HG03175 (cell line): ENCODE measurements around the gene YPEL1.
"Not testable (repeated sequence)": the region's sequence is repeated elsewhere in the genome, so short reads cannot be mapped to it uniquely, and the experiment has no call there.

Source experiments
- ATAC-seq: cut with Tn5 transposase; IDR thresholded peaks from one replicate; pipeline ENCODE4 v1.9.1; 2021; ENCODE audit warnings: mild to moderate bottlenecking, moderate library complexity; ENCODE audit not compliant: unreplicated experiment

The YPEL1 gene

DNA sequence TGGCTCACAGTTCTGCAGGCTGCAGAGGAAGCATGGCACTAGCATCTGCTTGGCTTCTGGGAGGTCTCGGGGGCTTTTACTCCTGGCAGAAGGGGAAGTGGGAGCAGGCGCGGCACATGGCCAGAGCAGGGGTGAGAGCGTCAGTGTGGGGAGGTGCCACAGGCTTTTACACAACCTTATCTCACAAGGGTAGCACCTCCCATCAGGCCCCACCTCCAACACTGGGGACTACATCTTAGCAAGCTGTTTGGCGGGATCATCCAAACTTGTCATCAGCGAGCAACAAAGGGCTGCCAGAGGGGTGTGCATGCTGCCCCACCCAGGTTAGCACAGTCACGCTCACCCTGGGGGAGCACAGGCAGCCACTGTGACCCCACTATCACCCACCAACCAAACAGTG, 18.9 kb upstream of the YPEL1 start:
- no peak for ATAC-seq

DNA sequence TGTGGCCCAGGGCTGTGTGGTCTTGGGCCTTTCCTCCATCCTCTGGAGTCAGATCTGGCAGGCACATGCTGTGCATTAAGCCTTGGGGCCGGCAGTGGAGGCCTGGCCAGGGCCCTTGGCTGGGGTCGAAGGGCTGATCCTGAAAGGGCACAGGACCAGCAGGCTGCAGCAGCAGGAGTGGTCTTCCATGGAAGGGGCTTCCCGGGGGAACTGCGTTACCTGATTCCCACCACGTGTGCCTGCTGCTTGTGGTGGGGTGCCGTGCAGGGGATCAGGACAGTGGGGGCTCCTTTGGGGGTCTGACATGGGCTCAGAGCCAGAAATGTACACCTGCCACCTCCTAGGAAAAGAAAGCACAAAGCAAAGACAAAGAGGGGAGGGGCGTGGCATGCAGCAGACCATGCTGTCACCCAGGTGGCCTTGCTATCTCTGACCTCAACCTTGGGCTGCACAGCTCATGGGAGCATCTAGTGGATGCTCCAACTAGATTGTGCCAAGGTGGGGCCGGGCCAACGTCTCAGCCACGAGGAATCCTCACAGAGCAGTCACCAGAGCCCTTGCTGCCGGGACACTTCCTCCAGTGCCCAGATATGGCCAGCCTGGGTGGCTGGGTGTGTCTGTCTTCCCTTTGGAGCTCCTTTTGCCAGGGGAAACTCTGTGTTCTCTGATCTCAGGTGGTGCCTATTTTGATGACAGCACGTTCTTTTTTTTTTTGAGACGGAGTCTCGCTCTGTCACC, 17.9 kb upstream of the YPEL1 start:
- ATAC-seq = no peak

DNA sequence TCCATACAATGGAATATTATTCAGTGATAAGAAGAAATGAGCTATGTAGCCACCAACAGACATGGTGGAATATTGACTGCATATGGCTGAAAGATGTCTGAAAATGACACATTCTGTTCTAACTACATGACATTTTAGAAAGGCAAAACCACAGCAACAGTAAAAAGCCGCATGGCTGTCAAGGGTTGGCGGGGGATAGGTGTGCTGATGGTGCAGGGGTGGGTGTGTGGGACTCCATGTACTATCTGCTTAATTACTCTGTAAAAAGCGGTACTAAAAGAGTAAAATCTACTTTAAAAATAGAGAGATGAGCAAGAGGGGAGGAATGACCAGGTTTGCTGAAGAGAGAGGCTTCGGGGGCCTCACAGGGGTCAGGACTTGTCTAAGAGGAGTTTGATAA, 16.7 kb upstream of the YPEL1 start:
- ATAC-seq = no peak

DNA sequence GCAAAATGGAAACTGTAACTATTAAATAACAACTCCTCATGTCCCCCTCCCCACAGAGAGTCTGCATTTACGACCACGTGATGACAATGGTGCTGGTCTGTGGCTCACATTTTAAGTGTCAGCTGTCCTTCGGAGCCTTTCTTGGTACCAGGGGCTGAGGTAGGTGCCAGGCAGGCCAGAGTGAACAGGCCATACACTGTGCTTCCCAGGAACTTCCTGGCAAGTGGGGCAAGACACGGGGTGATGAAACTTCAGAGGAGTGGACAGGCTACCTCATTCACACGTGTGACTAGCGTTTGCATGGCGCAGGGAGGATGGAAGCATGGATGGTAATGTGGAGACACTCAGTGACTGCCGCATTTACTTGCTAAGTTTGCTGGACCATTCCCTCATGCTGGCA, 10.4 kb upstream of the YPEL1 start:
- no peak for ATAC-seq

DNA sequence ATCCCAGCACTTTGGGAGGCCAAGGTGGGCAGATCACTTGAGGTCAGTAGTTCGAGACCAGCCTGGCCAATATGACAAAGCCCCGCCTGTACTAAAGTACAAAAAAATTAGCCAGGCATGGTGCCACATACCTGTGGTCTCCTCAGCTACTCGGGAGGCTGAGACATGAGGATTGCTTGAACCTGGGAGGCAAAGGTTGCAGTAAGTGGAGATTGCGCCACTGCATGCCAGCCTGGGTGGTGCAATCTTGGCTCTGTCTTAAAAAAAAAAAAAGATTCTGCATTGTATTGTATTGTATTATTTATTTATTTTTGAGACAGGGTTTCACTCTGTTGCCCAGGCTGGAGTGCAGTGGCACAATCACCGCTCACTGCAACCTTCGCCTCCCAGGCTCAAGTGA, 9.3 kb upstream of the YPEL1 start:
- ATAC-seq = not testable (repeated sequence)

DNA sequence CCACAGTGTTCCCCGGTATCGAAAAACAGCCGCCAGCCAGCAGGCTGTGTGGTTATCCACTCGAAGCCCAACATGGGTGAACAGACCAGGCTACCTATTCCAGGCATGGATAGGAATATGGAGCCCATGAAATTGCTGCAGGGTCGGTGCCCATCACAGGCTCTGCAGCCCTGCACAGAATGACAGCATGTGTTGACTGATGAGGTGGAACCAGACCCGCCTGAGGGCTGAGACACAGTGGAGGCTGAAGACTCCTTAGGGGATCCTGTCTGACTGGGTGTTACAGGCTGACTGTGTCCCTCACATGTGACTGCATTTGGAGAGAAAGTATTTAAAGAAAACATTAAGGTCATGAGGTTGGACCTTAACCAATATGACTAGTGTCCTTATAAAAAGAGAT, 6.2 kb upstream of the YPEL1 start:
- no peak for ATAC-seq

DNA sequence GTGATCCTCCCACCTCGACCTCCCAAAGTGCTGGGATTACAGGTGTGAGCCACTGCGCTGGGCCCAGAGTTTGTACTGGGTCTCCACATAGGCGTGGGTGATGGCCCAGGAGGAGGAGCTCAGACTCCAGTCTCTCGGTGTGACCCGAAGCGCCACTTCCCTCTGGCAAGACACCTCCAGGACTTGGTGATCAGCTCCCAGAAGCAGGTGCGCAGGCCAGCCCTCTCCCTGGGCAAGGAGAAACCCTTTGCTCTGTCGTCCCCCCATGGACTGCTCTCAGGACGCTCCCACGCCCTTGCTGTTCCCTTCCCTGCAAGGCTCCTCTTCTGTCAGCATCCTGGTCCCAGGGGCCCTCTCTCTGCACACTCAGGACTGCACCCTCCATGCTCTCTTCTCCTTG, 5.5 kb upstream of the YPEL1 start:
- no peak for ATAC-seq

DNA sequence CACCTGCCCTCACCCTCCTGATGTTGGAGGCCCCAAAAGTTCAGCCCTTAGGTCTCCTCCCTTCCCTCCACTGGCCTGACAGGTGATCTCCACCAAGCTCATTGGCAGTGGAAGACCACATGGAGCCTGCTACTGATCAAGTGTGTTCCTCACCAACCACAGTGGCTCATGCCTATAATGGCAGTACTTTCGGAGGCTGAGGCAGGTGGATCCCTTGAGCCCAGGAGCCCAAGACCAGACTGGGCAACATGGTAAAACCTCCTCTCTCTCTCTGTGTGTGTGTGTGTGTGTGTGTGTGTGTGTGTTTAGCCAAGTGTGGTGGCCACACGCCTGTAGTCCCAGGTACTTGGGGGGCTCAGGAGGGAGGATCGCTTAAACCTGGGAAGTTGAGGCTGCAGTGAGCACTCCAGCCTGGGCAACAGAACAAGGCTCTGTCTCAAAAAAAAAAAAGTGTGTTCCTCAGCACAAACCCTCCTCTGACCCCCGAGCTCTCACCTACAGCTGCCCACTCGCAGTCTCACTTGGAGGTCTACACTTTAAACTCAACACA, 4.3 kb upstream of the YPEL1 start:
- ATAC-seq = no peak

DNA sequence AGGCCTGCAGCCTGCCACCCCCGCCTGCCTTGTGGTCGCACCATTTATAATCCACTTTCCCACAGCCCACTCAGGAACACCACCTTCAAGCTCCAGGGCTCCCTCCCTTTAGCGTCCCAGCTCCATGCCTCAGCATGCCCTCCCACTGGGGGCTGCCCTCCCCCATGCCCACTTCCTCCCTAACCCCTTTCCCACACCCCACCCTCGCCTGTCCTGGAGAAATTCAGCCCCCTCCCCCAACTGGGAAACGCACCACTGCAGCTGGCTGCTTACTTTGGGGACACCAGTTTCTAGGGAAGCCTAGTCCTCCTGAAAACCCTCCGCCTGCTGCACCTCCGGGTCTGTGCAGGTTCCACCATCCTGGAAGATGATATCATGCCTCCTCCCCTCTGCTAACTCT, 3.4 kb upstream of the YPEL1 start:
- no peak for ATAC-seq

DNA sequence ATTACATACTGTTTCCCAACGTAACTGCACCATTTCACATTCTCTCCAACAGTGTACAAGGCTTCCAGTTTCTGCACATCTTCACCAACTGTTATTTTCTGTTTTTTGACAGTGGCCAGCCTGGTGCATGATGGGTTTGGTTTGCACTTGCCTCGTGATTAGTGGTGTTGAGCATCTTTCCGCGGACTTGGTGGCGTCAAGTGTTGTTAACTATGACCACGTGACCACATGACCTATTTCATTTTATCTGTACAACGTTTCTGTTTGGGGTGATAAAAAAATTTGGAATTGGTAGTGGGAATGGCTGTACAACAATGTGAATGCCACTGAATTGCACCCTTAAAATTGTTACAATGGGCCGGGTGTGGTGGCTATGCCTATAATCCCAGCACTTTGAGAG, 2.5 kb upstream of the YPEL1 start:
- ATAC-seq = no peak

DNA sequence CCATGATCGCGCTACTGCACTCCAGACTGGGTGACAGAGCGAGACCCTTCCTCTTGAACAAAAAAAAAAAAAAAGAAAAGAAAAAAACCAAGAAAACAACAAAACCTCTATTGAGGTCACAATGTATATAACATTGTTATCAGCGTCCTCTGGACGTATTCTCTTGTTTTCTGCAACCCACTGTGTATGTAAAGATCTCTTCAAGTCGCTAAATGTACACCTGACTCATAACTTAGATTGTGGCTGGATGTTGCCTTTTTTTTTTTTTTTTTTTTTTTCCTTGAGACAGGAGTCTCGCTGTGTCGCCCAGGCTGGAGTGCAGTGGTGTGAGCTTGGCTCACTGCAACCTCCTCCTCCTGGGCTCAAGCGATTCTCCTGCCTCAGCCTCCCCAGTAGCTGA, 1.4 kb upstream of the YPEL1 start:
- no peak for ATAC-seq

DNA sequence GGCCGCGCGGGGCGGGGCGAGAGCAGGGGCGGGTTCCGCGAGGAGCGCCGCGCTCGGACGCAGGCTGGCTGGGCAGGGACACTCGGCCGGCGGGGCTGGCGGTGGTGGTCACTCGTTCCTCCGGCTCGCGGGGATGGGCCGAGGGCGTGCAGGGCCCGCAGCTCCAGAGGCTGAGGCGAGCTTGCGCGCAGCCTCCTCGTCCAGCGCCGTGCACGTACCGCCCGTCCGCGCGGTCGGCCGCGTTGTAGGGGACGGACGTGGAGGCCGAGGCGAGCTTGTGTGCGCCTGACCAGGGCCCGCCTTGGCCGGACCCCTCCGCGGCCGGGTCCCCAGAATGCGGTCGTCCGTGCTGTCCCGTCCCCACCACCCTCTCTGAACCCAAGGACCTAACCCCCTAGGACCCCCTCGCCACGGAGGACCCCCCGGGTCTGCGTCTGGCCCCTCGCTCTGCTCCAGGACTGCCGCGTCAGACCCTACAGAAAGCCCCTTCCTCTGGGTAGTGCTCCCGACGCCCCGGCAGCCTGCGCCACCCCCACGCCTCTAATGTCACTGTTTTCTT, 569 bp upstream of the YPEL1 start:
- peak; percentile 18 for ATAC-seq

DNA sequence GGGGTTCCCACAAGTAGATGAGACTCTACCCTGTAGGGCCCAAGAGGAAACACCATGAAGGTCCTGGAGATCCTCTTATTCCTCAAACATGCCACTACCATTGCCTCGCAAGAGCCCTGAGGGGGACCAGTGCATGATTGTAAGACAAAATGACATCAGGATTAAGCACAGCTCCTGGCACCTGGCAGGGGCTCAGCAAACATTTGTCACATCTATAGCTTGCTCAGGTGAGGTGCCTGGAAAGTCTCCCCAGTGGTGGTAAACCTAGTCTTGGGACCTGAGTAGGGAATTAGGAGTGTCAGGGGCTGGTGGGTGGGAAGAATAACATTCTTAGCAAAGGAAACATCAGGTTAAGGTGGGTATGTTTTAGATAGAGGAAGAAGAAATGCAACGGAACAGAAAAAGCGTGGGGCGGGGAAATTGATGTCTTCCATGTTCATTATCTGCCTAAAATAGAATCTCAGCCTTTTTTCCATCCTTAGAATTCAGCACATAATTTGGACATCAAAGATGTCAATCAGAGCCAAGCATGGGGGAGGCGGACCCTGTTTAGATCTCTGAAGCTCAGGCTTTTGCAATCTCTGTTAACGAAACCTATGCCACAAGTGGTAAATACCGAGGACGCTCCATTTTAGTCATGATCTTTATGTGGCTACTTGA, 924 bp downstream of the YPEL1 start:
- ATAC-seq = no peak

DNA sequence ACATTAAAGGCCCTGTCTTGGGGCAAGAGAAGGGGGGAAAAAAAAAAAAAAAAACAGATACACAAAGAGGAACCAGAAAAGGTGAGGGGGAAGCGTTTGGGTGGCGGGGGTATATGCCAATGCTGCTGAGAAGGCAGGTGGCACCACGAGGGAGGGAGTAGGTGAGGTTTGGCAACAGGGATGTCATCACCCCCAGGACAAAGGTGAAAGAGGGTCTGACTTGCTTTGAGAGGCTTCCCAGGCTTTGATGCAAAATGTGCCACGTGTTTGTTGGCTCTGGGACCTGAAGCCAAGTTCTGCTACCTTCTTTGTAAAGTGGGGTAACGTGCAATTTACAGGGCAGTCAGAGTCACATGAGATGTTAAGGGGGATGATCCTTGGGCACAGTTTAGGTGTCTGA, 4.1 kb downstream of the YPEL1 start:
- ATAC-seq = no peak

DNA sequence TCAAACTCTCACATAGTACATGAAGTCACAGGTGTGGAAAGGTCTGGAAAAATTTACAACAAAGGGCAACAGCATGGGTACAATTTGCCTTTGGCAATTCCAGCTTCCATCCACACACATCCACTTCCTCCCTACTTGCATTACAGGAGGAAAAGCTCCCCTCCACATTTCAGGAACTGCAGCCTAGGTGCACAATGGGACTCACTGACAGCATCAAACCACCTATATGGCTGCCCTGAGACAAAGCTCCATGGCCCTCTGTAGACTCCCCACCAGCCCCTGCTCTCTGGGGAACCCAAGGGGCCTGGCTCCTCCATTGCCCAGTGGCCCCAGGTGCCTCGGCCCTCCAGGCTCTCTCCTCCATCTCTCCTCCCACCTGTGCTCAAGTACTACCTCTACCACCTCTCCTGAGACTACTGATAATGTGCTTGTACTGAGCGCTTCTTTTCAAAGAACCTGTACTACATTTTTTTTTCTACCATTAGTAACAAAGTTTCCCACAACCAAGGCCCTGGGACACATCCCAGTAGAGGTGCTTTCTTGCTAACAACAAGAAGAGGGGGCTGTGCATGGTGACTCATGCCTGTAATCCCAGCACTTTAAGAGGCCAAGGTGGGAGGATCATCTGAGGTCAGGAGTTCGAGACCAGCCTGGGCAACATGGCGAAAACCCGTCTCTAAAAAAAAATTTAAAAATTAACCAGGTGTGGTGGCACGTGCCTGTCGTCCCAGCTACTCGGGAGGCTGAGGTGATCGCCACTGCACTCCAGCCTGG, 4.9 kb downstream of the YPEL1 start:
- ATAC-seq = no peak

DNA sequence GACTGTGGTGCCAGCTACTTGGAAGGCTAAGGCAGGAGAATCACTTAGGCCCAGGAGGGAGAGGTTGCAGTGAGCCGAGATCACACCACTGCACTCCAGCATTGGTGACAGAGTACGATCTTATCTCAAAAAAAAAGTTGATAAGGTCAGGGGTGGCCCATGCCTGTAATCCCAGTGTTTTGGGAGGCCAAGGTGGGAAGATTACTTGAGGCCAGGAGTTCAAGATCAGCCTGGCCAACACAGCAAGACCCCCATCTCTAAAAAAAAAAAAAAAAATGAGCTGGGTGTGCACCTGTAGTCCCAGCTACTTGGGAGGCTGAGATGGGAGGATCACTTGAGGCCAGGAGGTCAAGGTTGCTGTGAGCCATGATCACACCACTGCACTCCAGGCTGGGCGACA, 6.4 kb downstream of the YPEL1 start:
- ATAC-seq = not testable (repeated sequence)

DNA sequence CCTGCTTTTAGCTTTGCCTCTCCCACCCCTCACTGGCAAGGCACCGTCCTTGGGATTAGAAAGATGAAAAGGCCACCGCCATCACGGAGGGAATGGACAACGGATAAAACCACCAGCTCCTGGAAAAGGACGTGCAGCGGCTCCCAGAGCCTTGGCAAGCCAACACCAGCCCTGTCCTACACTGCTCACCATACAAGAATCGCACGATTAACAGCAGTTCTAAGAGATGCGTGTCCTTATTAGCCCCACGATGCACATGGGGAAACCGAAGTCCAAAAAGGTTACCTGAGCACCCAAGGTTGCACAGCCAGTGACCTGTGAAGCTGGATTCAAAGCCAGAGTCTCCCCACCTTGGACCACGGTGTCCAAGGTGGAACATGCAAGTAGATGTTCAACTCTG, 7.3 kb downstream of the YPEL1 start:
- no peak for ATAC-seq

DNA sequence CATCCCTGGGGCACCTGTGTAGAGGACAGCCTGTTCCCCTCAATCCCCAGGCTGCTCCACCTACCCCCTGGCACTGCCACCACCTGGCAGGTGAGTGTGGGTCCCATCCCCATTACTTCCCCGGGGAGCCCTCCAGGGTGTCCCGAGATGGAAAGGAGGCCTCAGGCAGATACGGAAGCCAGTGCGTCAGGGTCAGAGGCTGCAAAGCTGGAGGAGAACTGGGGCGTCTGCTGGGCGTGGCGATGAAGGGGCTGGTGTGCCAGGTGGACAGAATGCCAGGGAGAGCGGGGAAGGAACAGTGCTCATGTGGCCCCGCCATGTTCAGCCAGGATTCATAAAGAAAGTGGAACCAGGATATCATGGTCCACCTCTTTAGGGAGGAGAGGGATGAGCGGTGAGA, 7.8 kb downstream of the YPEL1 start:
- no peak for ATAC-seq

DNA sequence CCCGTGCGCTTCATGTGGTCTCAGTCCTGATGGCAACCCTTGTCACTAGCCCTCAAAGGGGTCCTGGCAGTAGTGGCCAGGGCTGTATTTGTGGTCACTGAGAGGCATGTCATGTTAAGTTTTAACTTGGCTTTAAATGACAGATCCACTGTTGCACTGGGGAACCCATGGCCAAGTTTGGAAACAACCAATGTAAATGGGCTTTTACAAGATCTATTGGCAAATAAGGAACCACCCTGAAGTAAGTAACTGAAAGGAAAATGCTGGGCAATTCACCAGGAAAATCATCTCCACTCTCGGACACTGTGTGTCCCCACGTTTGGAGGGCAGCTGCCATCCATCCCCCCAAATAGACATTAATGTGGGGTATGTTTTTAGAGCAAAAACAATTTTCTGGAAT, 8.4 kb downstream of the YPEL1 start:
- no peak for ATAC-seq

DNA sequence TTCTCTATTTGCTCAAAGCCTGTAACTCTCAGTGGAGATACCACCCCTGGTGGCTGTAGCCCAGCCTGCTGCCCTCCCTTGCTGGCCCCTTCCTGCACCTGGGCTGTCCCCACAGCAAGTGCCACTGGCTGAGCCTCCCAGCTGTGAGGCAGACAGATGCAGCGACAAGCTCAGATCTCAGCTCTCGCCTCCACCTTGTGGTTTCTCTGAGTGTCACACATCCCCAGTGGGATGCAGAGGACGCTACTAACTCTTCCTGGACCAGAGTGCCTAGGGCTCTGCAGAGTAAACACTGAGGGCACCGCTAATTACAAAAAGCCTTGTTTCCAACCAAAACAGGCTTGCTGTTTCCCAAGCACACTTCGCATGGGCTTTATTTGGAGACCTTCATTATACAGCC, 8.9 kb downstream of the YPEL1 start:
- ATAC-seq = peak; percentile 49

DNA sequence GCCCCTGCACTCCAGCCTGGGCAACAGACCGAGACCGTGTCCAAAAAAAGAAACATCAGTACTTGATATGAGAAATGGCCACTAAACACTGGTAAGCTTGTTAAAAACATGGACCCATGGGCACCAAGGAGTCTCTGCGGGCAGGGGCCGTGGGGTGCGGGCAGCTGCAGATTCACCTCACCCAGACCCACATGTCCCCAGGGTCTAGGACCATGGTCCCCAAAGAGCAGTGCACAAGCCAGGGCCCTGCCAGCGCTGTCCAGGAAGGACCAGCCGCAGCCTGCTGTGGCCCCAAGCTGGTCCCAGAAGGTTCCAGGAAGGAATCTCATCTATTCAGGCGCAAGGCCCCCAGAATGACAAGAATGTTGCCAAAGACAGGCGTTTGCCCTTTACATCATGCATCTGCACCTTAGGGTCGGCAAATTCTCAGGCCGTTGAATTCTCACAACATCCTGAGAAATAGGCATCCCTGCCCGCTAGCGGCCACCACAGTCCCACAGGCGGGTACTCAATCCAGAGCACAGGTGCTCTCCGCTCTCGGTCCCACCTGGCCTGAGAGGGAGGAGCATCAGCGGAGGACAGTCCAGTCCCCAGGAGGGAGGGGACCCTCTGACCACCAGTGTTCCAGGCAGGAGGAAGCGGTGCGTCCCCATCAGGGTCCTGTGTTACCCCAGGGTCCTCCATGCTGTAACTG, 9.5 kb downstream of the YPEL1 start:
- no peak for ATAC-seq
